Pancreas (tissue), 10 donors: ENCODE measurements around the gene STRBP. TPM values are rescaled to one million over a fixed set of nuclear protein-coding genes. Genes with fewer than 3 reads are reported as not detected.

Experiments used
- ATAC-seq, 4 donors: fragments of 200-7000 bp; cut with Tn5 transposase; one replicate each; pipeline versions ENCODE4 v1.8.0 to v1.9.1; 2020; ENCODE audit warnings: mild to moderate bottlenecking in 4 of 4, moderate library complexity in 4 of 4
- DNase-seq, 6 donors: peaks; one replicate each; pipeline ENCODE4 v3.0.0-alpha.2; 2020
- FAIRE-seq: peaks from 2 replicates; lab custom pipeline; 2012; peaks lifted over from hg19 to GRCh38; lab: Jason Lieb, UNC
- H3K27ac ChIP-seq, 4 donors: fragments of 200-600 bp; sonication (generic); 1 replicate in 3 of 4; 2 replicates in 1 of 4; pipeline versions ENCODE4 v1.5.0 to v1.8.0; 2020
- H3K27me3 ChIP-seq, 4 donors: fragments of 200-600 bp; one replicate each; pipeline ENCODE4 v1.8.0; 2021
- H3K36me3 ChIP-seq, 3 donors: fragments of 200-600 bp; sonication (generic) in 1 of 3; one replicate each; pipeline versions ENCODE4 v1.5.0 to v1.8.0; 2020 to 2021
- H3K4me1 ChIP-seq, 3 donors: fragments of 200-600 bp; one replicate each; pipeline ENCODE4 v1.8.0; 2021
- H3K4me3 ChIP-seq, 4 donors: fragments of 200-600 bp; sonication (generic) in 2 of 4; one replicate each; pipeline versions ENCODE4 v1.5.0 to v1.8.0; 2020 to 2021
- H3K9me3 ChIP-seq, 4 donors: fragments of 200-600 bp; one replicate each; pipeline ENCODE4 v1.8.0; 2021
- WGBS, 2 donors: extraction: QIAGEN DNeasy Blood & Tissue Kit; methylation state at CpG; one replicate each; pipeline ENCODE4 v1.1.7; 2013; 5-methylcytosine and 5-hydroxymethylcytosine counted together
- intact Hi-C, 3 donors: fragments of 100-400 bp; cut with DNase I; formaldehyde crosslinking; loops; one replicate each; pipeline versions ENCODE4 v1.11.1 to v1.14.2; 2022
- polyA plus RNA-seq, 2 donors: library from polyadenylated mRNA; stranded (reverse); fragments of 200-250 nt; gene quantifications; one replicate each; pipeline ENCODE4 v1.2.3, GENCODE V29; 2013
- total RNA-seq, 6 donors: library from RNA; stranded (reverse); fragmentation: NEBNext Ultra II Directional in 4 of 6; extraction: Animal tissue kit (Norgen Biotek cat#: 25700) in 4 of 6; gene quantifications; one replicate each; pipeline versions ENCODE4 v1.2.1 to v1.2.4, GENCODE V29; 2021 to 2023
- TF ChIP-seq, protein P1 (sequence below), 4 donors: fragments of 200-600 bp; sonication (generic) in 3 of 4; IDR thresholded peaks; one replicate each; pipeline versions ENCODE4 v1.5.0 to v1.8.0; 2021; ENCODE audit warnings: antibody characterized with exemption in 4 of 4
- donor health status: healthy with polysubstance abuse.
- donor health status: DM: no; HTN: no; CAD: no; lungs with moderate emphysema.
- donor health status: DM: no; HTN: no; CAD: no.
- donor health status: control.
- donor health status: control.
- donor health status: Bipolar disorder and iron deficiency.
- donor health status: DM: yes; HTN: yes; CAD: no.
- donor health status: DM: no; HTN: no; CAD: no.
- donor health status: DM: no; HTN: no; CAD: no.
- donor health status: DM: yes; HTN: yes; CAD: no.

STRBP gene
- total and polyA plus RNA-seq, 8 donors = 8.0 to 17.8 (median 12.5) TPM

DNA sequence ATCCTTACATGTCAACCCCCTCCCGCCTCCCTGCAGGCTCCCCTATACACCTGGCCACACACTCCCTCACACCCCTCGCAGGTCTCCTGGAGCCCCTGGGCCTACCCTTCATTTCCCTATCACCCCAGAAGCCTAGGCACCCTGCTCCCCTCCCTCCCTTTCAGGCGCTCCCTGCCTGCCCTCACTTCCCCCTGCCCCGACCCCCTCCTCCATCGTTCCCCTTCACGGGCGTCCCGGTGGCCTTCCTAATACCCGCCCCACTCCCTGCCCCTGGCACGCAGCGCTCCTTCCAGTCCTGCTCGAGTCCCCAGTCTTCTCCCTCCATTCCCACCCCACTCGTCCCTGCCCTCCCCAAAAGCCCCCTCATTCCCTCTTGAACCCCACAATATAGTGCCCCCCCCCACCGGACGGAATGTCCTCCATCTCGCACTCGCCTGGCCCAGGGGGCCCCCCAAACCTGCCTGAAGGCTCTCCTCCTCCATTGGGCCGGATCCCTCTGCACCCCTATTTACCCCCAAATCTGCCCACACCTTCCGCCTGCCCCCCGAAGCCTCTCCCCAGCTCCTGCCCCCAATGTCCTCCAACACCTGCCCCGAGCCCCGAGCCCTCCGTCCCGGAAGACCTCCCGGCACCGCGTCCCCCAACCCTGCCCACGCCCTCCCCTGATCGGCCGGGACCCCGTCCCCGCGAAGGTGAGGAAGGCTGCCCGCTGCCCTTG lies 746 bp downstream of the STRBP start:
- Histone ChIP-seq H3K27ac (peak overlapping the region in 2 of 4 donors; percentile 16 to 33), H3K36me3 (no peaks in the 10 kb centered on the region), H3K9me3 (no peaks in the 10 kb centered on the region), H3K27me3 (no peaks in the 10 kb centered on the region), H3K4me1 (peaks cover 2 to 5% (median 3%) of the 10 kb centered on the region in 3 donors), H3K4me3 (peak overlapping the region; percentile 28 to 58 (median 48))
- intact Hi-C loops = no loop called here
- ATAC-seq (no peak), FAIRE-seq (no peak), DNase-seq (peak in 5 of 6 donors; percentile 28 to 83 (median 51))
- 2 to 3% methylated on average over 34 of the region's 34 CpGs for WGBS, 2 donors
- TF ChIP-seq, protein P1, sequence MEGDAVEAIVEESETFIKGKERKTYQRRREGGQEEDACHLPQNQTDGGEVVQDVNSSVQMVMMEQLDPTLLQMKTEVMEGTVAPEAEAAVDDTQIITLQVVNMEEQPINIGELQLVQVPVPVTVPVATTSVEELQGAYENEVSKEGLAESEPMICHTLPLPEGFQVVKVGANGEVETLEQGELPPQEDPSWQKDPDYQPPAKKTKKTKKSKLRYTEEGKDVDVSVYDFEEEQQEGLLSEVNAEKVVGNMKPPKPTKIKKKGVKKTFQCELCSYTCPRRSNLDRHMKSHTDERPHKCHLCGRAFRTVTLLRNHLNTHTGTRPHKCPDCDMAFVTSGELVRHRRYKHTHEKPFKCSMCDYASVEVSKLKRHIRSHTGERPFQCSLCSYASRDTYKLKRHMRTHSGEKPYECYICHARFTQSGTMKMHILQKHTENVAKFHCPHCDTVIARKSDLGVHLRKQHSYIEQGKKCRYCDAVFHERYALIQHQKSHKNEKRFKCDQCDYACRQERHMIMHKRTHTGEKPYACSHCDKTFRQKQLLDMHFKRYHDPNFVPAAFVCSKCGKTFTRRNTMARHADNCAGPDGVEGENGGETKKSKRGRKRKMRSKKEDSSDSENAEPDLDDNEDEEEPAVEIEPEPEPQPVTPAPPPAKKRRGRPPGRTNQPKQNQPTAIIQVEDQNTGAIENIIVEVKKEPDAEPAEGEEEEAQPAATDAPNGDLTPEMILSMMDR (IDR thresholded peaks at IDR 0.05) = no peak

DNA sequence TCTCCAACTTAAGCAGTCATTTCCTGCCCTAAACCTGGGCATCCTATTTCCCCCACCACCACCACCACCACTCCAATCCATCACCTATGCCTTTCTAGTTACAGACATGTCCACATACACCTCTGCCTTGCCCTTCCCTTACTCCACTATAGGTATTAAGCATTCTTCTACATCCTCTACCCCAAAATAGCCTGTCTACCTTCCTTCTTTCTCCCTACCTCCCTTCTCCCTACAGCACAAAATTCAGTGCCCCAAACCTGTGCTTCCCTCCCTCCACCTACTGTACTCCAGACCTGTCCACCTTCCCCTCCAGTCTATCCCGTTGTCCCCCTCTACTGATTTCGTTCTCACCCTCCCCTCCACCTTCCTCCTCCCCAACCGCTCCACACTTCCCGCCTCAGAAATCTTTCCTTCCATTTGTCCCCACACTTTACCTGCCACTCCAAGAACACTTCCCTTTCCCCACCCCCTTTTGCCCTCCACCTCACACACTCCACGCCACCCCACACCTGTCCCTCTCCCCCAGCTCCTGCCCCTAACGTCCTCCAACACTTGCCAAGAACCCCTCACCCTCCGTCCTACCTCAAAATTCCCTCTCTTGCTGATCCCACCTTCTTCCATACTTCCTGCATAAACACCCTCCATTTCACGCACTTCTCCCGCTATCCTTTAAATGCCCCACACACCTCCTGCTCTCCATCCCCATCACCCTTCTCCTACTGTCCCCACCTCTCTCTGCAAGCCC lies 1.6 kb downstream of the STRBP start:
- peaks cover 2 to 7% (median 6%) of the 10 kb centered on the region in 3 donors for H3K4me1 ChIP-seq
- H3K9me3 ChIP-seq = no peaks in the 10 kb centered on the region
- TF ChIP-seq, protein P1 (IDR thresholded peaks at IDR 0.05) = no peak
- H3K27ac ChIP-seq = no peak overlapping the region
- ATAC-seq (no peak), FAIRE-seq (no peak), DNase-seq (peak in 1 of 6 donors; percentile 20)
- intact Hi-C loops = no loop called here
- WGBS, 2 donors = 64 to 71% methylated on average over 9 of the region's 9 CpGs
- H3K36me3 ChIP-seq = no peaks in the 10 kb centered on the region
- peak overlapping the region in 1 of 4 donors; percentile 47 for H3K4me3 ChIP-seq
- H3K27me3 ChIP-seq = no peaks in the 10 kb centered on the region

DNA sequence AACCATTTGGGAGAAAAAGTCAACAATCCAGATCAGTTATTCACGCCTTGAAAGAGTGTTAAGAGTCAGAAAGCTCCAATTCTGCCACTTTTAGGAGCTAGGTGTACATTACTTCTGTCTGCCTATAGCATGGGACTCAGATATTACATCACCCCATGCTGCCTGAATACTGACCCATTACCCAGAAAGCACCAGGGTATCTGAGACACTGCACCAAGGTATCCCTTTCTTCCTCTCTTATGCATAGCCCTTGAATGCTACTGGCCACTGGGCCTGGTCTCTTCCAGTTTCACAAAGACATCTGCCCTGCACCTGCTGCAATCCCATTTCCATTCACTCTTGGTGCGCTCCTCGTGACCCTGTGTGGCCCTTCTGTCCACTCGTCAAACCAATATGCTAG lies 2.6 kb downstream of the STRBP start:
- Histone ChIP-seq H3K27ac (no peak overlapping the region), H3K4me1 (peaks cover 2 to 13% (median 6%) of the 10 kb centered on the region in 3 donors), H3K27me3 (no peaks in the 10 kb centered on the region), H3K4me3 (no peak overlapping the region), H3K36me3 (no peaks in the 10 kb centered on the region), H3K9me3 (no peaks in the 10 kb centered on the region)
- no peak for FAIRE-seq
- TF ChIP-seq, protein P1 (IDR thresholded peaks at IDR 0.05) = no peak
- no peak for DNase-seq
- no peak for ATAC-seq
- intact Hi-C loops = no loop called here
- WGBS, 2 donors = 83 to 86% methylated on average over 4 of the region's 4 CpGs

DNA sequence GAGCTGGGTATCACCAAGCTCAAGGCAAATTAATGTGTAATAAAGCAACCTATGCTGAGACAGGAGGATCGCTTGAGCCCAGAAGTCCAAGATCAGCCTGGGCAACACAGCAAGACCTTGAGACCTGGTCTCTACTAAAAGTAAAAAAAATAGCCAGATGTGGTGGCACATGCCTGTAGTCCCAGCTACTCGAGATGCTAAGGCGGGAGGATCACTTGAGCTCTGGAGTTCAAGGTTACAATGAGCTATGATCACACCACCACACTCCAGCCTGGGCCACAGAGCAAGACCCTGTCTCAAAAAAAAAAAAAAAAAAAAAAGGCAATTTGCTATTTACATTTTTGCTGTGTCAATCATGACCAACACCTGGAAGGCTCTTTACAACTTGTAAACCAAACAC lies 5.2 kb downstream of the STRBP start:
- H3K4me1 ChIP-seq = peaks cover 2 to 14% (median 6%) of the 10 kb centered on the region in 3 donors
- DNase-seq = no peak
- no peak for ATAC-seq
- no peak overlapping the region for H3K4me3 ChIP-seq
- TF ChIP-seq, protein P1 (IDR thresholded peaks at IDR 0.05) = no peak
- intact Hi-C loops = no loop called here
- H3K27ac ChIP-seq = no peak overlapping the region
- no peaks in the 10 kb centered on the region for H3K9me3 ChIP-seq
- no peak for FAIRE-seq
- no peaks in the 10 kb centered on the region for H3K27me3 ChIP-seq
- no peaks in the 10 kb centered on the region for H3K36me3 ChIP-seq
- 59 to 72% methylated on average over 3 of the region's 3 CpGs for WGBS, 2 donors
